Mucosa of stomach (tissue), 1 donor: ENCODE results near the gene ARMC12.

Experiments used
- H3K27me3 ChIP-seq: one replicate; pipeline ENCODE4 v1.7.0; 2013; ENCODE audit warnings: mild to moderate bottlenecking, low read length; ENCODE audit not compliant: control insufficient read depth, insufficient read depth
- H3K36me3 ChIP-seq: one replicate; pipeline ENCODE4 v1.7.0; 2013; ENCODE audit warnings: low read length; ENCODE audit not compliant: control insufficient read depth, insufficient read depth
- H3K4me1 ChIP-seq: one replicate; pipeline ENCODE4 v1.7.0; 2013; ENCODE audit warnings: mild to moderate bottlenecking, low read length; ENCODE audit not compliant: control insufficient read depth, insufficient read depth
- H3K4me3 ChIP-seq: one replicate; pipeline ENCODE4 v1.7.0; 2013; ENCODE audit warnings: low read length
- H3K9ac ChIP-seq: one replicate; pipeline ENCODE4 v1.7.0; 2013; ENCODE audit warnings: mild to moderate bottlenecking, low read length, moderate library complexity
- H3K9me3 ChIP-seq: one replicate; pipeline ENCODE4 v1.7.0; 2013; ENCODE audit warnings: mild to moderate bottlenecking, low read length, moderate library complexity; ENCODE audit not compliant: control insufficient read depth
- donor health status: Pancreatic carcinoma.

Gene ARMC12

GRCh38 chr6:35746516-35746915 is 9.7 kb downstream of the ARMC12 start:
- H3K9me3 ChIP-seq: no peaks in the 10 kb centered on the region
- H3K4me1 ChIP-seq: no peaks in the 10 kb centered on the region
- no peak overlapping the region for H3K4me3 ChIP-seq

DNA sequence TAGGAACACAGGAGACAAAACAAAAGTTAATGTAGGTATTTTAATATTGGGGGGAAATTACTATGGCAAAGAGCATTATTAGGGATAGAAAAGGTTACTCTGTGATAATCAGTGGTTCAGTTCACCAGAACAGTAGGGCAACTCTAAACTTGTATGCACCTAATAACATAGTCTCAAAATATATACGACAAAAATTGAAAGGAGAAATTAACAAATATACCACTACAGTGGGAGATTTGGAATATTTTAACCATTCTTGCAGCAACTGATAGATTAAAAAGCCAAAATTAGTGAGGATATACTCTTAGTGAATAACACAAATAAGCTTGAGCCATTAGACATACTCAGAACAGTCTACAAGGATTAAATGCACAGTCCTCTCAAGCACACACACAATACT is 11.0 kb downstream of the ARMC12 start:
- Histone ChIP-seq H3K4me1 (no peaks in the 10 kb centered on the region), H3K27me3 (no peaks in the 10 kb centered on the region), H3K4me3 (no peak overlapping the region), H3K9ac (no peak overlapping the region), H3K9me3 (no peaks in the 10 kb centered on the region), H3K36me3 (no peaks in the 10 kb centered on the region)

More at GRCh38 chr6:35746516-35746915, 9.7 kb downstream of the ARMC12 start:
- Histone ChIP-seq H3K27me3 (no peaks in the 10 kb centered on the region), H3K36me3 (no peaks in the 10 kb centered on the region), H3K9ac (no peak overlapping the region)

DNA sequence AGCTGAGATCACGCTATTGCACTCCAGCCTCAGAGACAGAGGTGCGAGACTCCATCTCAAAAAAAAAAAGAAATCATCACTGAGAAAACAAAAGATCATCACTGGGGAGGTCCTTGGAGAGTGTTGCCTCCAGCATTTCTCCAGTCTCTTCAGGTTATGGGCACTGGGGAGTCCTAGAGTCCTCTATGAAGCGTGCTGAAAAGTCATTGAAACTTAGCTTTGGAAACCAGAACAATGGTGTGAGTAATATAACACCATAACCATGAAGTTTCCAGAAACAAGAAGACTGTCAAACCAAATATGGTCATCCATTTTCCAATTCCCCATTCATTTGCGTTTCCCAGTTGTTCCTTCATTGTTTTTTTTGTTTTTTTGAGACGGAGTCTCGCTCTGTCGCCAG is 13.7 kb downstream of the ARMC12 start:
- Histone ChIP-seq H3K27me3 (no peaks in the 10 kb centered on the region), H3K9ac (no peak overlapping the region), H3K4me1 (peaks cover 7% of the 10 kb centered on the region), H3K9me3 (no peaks in the 10 kb centered on the region), H3K36me3 (no peaks in the 10 kb centered on the region), H3K4me3 (no peak overlapping the region)

DNA sequence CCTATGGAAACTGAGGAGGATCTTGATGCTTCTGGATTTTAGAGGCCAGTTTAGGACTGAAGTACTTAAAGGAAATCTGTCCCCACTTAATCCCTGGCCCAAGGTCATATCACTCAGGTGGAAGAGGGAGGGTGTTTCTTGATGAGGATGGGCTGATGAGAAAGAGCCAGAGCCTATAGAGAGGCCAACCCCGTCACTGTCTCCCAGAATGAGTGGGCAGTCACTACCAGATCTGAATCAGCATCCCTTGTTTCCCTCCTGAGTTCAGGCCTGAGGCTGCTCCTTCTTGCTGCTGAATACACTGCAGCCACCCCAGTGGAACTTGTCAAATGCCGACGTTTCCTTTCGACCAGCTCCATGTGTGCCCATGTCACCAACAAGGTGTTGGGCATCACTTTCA is 14.8 kb downstream of the ARMC12 start:
- H3K4me3 ChIP-seq: no peak overlapping the region
- H3K9ac ChIP-seq: no peak overlapping the region
- H3K4me1 ChIP-seq: peaks cover 7% of the 10 kb centered on the region
- no peaks in the 10 kb centered on the region for H3K27me3 ChIP-seq
- H3K9me3 ChIP-seq: no peaks in the 10 kb centered on the region
- no peaks in the 10 kb centered on the region for H3K36me3 ChIP-seq

DNA sequence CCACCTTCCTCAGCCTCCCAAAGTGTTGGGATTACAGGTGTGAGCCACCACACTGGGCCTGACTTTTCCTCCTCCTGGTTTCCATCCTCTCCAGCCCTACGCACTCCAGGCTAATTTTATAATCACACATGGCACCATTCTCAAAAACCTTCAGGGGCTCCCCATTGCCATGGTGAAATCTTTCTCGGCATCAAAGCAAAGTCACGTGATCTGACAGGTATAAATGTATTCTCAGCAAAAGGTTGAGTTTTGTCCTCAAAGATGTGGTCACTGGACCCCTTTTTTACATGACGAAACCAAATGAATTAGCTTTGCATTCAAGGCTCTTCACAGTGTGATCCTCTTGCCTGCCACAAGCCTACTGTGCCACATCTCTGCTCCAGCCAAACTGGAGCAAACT is 15.5 kb downstream of the ARMC12 start:
- H3K36me3 ChIP-seq: no peaks in the 10 kb centered on the region
- no peak overlapping the region for H3K9ac ChIP-seq
- no peaks in the 10 kb centered on the region for H3K9me3 ChIP-seq

DNA sequence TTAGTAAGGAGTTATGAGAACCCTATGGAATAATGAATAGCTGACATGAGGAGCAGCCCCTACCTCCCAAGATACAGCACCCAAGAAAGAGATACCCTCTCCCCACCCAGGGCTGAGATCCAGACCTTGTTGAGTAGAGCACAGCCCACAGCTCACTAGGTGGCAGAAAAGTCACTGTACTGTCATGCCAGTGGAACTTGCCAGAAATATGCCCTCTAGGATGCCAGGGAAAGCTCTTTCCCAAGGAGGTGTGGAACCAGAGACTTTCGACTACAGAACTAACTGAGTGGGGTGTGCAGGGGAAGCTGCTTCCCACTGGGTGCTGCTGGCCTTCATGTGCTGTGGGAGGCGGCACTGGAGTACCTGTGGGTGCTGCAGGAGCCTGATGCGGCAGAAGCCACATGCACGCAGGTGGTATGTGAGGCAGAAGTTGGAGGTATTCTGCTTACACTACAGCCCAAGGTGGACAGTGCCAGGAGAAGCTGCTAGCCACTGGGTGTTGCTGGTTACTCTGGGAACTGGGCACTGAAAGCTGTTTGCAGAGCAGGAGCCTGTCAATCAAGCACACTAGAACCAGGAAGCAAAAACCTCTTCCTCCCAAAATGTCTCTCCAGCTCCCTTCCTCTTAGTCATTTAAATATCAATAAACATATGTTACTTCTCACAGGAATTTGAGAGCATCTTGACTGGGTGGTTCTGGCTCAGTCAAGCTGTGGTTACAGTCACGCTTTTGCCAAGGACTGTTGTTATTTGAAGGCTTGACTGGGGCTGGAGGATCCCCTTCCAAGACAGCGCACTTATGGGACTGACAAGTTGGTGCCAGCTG is 17.8 kb downstream of the ARMC12 start:
- Histone ChIP-seq H3K9me3 (no peaks in the 10 kb centered on the region), H3K36me3 (no peaks in the 10 kb centered on the region), H3K4me1 (peaks cover 7% of the 10 kb centered on the region), H3K27me3 (no peaks in the 10 kb centered on the region), H3K4me3 (no peak overlapping the region), H3K9ac (no peak overlapping the region)

More for the DNA sequence above, 15.5 kb downstream of the ARMC12 start:
- Histone ChIP-seq H3K27me3 (no peaks in the 10 kb centered on the region), H3K4me3 (no peak overlapping the region), H3K4me1 (peaks cover 7% of the 10 kb centered on the region)

GRCh38 chr6:35755278-35755924 is 18.6 kb downstream of the ARMC12 start:
- no peaks in the 10 kb centered on the region for H3K36me3 ChIP-seq
- H3K9ac ChIP-seq: no peak overlapping the region
- peaks cover 7% of the 10 kb centered on the region for H3K4me1 ChIP-seq
- no peak overlapping the region for H3K4me3 ChIP-seq
- no peaks in the 10 kb centered on the region for H3K9me3 ChIP-seq
- no peaks in the 10 kb centered on the region for H3K27me3 ChIP-seq

GRCh38 chr6:35757456-35758123 is 20.8 kb downstream of the ARMC12 start:
- H3K9ac ChIP-seq: no peak overlapping the region
- no peaks in the 10 kb centered on the region for H3K9me3 ChIP-seq
- no peaks in the 10 kb centered on the region for H3K27me3 ChIP-seq

GRCh38 chr6:35759426-35759825 is 22.6 kb downstream of the ARMC12 start:
- H3K9ac ChIP-seq: no peak overlapping the region
- no peaks in the 10 kb centered on the region for H3K36me3 ChIP-seq
- no peak overlapping the region for H3K4me3 ChIP-seq
- H3K27me3 ChIP-seq: peaks cover 10% of the 10 kb centered on the region
- H3K4me1 ChIP-seq: peaks cover 6% of the 10 kb centered on the region
- no peaks in the 10 kb centered on the region for H3K9me3 ChIP-seq

More at GRCh38 chr6:35757456-35758123, 20.8 kb downstream of the ARMC12 start:
- Histone ChIP-seq H3K4me3 (no peak overlapping the region), H3K4me1 (peaks cover 7% of the 10 kb centered on the region), H3K36me3 (no peaks in the 10 kb centered on the region)

- Histone ChIP-seq H3K9ac (no peak overlapping the region), H3K36me3 (no peaks in the 10 kb centered on the region), H3K9me3 (no peaks in the 10 kb centered on the region), H3K27me3 (peaks cover 15% of the 10 kb centered on the region), H3K4me1 (no peaks in the 10 kb centered on the region), H3K4me3 (no peak overlapping the region)
Observed at GRCh38 chr6:35765739-35766138, 28.9 kb downstream of the ARMC12 start.

- Histone ChIP-seq H3K36me3 (no peaks in the 10 kb centered on the region), H3K9me3 (no peaks in the 10 kb centered on the region), H3K9ac (no peak overlapping the region), H3K27me3 (peaks cover 6% of the 10 kb centered on the region), H3K4me1 (no peaks in the 10 kb centered on the region), H3K4me3 (no peak overlapping the region)
Observed at GRCh38 chr6:35769211-35769610, 32.4 kb downstream of the ARMC12 start.

DNA sequence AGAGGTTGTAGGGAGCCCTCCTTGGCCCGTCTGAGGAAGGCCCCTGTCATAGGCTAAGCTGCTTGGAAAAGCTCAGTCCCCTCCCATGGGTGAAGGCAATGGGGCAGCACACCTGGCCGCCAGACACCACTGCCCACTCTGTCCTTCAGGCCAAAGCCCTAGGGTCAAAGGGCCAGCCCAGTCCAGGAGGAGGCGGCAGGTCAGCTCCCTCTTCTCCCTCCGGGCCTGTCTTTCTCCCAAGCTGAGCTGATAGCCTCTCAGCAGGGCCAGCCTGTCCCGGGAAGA is 34.5 kb downstream of the ARMC12 start:
- H3K9ac ChIP-seq: no peak overlapping the region
- H3K9me3 ChIP-seq: no peaks in the 10 kb centered on the region
- H3K27me3 ChIP-seq: peaks cover 3% of the 10 kb centered on the region
- no peaks in the 10 kb centered on the region for H3K36me3 ChIP-seq
- H3K4me3 ChIP-seq: no peak overlapping the region
- H3K4me1 ChIP-seq: no peaks in the 10 kb centered on the region
